Stimulated activated CD4-positive, alpha-beta T cell treated with anti-CD3 and anti-CD28 coated beads, Interleukin-15, amount 100 ng/mL, for 1 hour (primary cell): Measurements from ENCODE around the gene C22orf39.

ENCODE experiments used
- DNase-seq, 2 donors: peaks; one replicate each; pipeline ENCODE4 v3.0.0-alpha.2; 2020; ENCODE audit warnings: low read depth in 1 of 2, low spot score in 1 of 2

C22orf39 gene

DNA sequence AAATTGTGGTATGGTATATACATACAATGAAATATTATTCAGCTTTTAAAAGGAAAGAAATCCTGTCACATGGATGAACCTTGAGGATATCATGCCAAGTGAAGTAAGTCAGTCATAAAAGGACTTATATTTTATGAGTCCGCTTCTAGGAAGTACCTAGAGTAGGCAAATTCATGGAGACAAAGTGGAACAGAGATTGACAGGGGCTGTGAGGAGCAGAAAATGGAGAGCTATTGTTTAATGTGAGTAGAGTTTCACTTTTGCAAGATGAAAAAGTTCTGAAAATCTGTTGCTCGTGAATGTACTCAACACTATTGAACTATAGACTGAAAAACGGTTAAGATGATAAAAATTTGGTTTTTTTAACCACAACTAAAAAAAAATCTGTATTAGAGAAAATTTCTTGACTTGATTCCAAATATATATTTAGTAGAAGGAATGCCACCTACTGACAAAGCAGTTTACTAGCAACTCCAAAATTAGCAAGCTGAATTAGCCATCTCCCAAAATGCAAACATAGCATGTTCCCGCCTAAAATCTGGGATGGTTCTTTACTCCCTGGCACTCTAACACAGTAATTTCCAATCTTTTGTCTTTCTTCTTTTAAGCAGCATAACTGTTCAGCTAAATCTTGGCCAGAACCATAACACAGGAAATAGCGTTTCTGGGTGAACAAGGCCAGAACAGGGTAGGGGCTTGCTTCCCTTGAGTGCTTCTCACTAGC, 30.0 kb upstream of the C22orf39 start:
- DNase-seq: no peak

DNA sequence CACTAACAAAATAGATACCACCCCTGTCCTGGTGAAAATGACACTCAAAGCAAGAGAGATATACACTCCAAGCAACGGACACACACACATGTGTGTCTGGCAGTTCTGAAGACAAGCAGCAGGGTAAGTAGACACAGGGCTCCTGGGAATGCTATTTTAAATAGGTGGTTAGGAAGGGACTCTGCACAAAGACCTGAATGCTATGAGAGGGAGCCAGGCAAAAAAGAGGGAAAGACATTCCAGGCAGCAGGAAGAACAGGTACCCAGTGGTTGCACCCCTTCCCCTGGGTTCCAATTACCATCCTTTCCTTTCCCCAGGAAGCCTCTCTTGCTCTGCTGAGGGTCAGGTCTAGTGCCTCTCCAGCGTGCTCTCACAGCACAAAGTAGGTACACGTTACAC, 28.5 kb upstream of the C22orf39 start:
- DNase-seq: no peak

DNA sequence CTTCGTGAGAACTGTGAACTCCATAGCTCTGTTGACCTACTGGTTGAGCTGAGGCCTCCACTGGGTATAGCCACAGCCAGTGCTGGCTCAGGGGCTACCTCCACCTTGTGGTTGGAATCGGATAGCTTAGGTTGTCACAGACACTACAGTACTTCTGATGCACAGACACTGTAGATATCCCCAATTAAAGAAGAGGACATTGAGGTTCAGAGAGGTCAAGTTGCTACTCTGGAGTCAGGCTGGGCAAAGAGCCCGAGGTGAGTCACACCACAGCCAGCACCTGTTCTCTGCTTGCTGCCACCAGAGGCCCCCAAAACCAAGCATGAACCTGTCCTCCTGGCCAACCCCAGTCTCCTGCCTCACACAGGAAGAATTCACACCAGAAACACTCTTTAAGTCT, 26.1 kb upstream of the C22orf39 start:
- DNase-seq: no peak

DNA sequence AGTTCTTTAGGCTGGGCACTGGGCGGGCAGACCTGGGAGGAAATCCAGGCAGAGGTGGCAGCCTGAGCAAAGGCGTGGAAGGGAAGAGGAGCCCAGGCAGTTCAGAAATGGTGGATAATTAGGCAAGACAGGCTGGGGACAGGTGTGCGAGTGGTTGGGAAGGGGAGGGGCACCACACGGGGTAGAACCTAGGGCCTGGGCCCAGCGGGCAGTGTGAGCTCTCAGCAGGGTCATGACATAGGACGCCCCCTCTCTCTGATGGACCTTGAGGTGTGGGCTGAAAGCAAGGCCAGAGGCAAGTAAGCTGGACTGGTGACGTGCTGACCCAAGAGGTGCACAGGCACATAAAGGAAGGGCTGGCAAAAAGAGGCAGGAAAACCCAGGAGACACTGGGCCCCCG, 24.7 kb upstream of the C22orf39 start:
- no peak for DNase-seq

DNA sequence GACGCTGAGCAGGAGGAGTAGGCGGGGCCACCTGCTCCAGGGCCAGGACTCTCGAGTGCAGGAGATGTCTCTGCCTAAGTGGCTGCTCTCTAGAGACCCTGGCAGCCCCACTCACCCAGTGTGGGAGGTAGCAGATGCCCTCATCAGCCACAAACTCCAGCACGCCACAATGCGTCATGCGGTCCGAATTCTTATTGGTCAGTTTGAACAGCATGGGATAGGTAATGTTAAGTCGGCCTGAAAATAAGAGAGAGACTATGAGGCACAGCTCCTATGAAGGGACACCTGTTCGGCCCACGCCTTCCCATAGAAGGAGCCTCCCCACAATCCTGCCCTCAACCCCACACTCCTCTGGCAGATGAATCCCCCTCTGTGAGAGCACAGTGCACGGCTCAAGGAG, 24.1 kb upstream of the C22orf39 start:
- no peak for DNase-seq

DNA sequence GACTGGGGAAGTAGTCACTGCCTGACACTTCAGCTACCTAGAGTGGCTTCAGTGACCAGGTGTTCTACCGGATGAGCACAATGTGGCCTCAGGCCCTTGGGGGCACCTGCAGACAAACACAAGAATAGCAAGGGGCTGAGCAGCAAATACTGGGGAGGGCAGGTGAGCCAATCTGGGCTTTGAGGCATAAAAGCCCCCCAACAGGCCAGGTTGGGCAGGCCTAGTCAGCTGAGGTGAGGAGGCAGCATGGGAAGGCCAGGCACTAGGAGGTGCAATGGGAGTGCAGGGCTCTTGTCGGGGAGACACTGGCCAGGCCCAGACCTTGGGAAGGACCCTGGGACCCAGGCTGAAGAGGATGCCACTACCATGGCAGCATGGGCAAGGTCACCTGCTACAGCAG, 22.5 kb upstream of the C22orf39 start:
- DNase-seq: no peak

DNA sequence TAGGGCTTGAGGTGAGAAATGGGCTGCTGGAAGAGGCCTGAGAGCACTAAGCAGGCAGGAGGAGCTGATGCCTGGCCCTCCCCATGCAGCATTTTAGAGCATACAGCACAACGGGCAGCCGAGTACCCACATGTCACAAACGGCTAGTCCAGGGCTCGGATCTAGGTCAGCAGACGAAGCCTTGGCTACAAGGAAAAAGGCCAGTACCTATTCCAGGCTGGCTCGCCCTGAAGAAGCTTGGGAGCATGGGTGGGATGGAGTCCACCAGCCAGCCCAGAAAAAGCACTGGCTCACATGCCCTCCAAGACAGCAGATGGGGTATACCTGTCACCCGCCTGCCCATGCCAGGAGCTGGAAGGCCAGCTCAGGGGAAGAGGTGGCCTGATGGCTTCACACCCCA, 21.9 kb upstream of the C22orf39 start:
- no peak for DNase-seq

DNA sequence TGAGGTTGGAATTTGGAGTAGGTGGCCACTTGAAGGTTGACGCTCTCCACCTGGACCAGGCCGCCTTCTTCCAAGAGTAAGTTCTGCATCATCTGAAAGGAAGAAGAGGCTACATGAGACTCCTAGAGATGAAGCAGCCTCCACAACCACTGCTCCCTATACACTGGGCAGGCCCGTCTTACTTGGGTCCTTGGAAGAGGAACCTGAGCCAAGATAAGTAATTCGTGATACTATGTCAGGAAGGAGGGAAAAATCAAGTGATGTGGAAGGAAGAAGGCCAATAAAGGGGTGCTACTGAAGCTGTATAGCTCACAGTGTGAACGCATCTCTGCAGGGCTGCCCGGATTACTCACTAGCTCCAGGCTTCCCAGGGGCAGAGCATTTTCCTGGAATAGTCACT, 20.4 kb upstream of the C22orf39 start:
- DNase-seq: no peak

DNA sequence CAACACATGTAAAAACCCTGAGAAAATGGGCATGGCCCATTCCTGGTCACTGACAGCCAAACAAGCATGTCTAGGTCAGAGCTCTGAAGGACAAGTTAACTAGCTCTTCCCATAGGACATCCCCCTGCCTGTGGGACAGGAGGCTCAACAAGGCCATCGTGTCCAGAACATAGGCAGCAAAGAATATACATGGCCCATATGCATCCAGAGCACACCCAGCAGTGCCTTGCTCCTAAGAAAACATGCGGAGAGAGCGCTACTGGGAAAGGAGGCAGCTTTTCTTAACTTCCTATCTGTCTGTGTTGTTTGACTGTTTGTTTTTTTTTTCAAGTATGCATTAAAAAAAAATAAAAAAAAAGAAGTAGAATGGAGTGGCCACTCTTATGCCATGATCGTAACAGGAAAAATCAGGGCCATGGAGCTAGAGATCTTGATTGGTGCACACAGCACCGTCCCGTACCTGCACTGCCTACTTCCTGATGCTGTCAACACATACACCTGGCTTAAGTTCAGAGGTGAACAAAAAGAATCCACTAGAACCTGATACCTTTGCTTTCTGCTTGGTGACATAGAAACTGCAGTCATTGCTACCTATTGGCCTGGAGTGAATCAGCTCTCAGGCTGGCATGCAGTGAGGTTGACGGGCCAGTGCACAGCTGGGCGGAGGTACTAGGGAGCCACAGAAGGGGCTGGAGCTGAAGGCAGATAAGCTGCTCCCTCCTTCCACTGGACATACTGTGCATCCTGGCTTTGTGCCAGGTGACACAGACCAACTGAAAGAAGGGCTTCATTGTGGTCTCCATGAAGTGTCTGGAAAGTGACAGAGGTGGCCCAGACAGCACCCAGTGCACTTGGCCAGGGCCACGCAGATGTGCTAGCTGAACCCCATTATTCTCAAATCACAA, 19.6 kb upstream of the C22orf39 start:
- no peak for DNase-seq

DNA sequence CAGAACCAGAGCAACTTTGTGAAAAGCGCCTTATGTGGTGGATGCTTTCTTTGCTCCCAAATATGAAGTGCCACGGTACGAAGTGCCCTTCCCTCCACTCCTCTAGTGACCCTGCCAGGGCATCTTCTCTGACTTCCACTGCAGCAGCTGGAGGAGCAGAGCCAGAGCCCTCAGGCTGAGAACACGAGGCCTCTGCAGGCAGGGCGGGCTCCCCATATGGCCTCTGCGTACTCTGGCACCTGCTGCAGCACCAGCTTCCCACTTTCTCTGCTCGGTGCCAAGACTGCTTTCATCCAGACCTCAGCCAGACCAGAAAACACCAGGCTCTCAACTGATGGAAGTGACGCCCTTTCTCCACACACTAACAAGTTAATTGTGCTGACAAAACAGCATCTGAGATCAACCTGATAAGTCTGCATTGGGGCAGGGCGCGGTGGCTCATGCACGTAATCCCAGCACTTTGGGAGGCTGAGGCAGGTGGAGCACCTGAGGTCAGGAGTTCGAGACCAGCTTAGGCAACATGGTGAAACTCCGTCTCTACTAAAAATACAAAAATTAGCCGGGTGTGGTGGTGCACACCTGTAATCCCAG, 18.7 kb upstream of the C22orf39 start:
- DNase-seq: no peak

DNA sequence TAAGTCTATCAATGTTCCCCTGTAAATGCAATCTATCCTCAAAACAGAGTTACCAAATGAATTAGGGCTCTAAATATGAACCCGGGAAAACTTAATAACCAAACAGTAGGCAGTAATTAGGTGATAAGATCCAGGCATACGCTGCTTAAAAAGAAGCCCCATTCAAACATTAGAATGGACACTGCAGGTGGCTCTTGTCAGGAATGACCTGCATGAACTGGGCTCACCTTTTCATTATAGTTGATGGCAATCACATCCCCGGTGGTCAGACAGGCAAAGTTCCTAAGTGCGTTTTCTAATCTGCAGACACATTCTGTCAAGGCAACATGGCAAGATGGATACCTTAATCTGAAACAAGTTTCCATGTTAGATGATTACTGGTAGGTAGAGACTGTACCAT, 17.5 kb upstream of the C22orf39 start:
- no peak for DNase-seq

DNA sequence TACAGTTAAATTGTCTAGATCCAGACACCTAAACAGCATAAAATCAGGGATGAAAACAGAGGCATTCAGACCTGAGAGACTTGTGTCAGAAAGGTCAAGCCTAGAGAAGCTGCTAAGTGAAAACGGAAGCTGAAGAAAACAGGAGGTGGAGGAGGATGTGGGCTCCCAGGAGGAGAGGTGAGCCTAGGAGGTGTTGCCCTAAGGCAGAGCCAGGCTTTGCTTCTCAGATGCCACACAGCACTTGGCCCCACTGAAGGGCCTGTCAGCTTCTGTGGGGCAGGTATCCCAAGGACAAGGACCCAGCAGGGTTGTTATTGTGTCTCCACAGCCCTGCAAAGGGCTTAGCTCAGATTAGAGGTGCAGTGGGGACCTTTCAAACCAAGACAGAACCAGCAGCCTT, 17.0 kb upstream of the C22orf39 start:
- no peak for DNase-seq

DNA sequence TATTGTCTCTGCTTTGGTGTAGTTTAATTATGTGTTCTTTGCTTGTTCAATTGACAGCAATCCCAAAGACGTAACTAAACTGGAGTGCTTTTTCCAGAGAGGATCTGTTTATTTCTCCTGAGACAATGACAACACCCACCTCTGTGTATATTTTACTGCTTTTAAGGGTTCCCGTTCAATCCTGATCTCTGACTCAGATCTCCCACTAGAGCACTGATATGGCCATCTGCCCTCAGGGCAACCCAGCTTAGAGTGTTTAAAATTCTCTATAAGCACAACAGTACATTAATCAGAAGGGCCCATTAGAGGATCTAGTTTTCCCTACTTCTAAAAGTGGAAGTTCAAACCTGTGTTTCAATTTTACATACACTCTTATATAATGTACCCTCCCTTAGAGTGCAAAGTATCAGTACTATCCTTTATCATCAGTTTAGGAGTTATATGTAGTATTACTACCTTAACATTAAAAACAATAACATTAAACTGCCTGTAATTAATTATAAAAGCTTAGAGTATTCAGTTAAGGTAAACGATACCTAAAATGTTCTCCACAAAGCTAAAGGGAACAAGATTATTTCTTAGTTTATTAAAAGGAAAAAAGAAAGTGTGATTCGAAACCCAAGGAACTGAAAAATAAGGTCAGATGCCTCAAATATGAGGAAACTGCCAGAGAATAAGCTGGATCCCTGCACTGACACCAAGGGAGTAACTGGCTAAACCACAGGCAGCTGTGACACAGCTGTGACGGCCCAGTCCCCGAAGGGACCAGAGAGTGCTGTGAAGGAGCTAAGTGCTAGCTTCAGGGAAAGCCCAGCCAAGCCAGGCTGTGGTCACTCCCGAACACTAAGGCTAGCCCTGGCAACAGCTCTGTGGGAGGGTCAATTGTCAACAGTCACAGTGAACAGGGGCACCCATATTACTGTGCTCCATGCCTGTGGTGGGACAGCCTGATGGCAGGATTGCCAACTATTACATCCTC, 16.3 kb upstream of the C22orf39 start:
- no peak for DNase-seq

DNA sequence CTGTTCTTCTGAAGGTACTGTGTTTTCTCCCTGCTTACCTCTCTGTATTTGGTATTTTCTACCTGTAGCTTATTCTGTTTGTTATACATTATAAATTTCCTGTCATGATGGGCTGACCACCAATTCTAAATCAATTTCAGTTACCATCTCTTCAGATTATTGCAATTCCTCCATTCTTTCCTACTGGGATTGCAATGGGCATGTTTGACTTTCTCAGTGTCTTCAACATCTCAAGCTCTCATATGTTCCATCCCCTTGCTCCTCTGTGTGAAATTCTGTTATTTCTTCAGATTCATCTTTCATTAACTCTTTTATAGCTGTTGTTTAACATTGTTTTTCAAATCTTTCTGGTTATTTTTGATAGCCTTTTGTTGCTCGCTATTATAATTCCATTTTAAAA, 15.5 kb upstream of the C22orf39 start:
- no peak for DNase-seq

DNA sequence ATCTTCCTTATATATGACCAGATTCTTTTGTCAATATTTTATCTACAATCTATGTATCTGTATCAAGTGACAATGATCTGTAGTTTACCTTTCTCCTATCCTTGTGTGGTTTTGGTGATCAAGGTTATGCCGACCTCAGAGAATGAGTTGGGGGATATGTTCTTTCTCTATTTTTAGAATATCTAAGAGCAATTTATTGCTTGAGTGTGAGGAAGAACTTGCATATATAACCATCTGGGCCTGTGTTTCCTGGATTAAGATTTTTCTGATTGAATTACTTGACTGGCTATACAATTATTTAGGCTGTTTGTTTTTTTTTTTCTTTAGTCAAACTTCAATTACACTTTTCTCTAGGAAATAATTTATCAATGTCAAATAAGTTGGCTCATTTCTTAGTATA, 14.0 kb upstream of the C22orf39 start:
- DNase-seq: no peak

DNA sequence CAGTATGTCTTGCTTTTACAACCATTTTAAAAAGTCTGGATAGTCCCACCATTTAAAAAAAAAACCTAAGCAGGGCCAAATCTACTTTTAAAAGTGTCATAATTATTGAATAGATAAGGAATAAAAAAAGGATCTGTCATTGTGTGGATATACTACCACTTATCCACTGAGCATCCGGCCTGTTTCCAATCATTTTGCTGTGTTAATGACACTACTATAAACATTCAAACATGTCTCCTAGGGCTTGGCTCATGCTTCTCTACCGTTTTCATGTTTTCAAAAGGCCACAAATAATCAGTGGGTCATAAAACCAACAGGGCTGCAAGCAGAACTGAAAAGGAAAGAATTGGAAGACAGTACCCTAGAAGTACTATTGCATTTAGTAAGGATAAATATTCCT, 12.5 kb upstream of the C22orf39 start:
- DNase-seq: no peak

DNA sequence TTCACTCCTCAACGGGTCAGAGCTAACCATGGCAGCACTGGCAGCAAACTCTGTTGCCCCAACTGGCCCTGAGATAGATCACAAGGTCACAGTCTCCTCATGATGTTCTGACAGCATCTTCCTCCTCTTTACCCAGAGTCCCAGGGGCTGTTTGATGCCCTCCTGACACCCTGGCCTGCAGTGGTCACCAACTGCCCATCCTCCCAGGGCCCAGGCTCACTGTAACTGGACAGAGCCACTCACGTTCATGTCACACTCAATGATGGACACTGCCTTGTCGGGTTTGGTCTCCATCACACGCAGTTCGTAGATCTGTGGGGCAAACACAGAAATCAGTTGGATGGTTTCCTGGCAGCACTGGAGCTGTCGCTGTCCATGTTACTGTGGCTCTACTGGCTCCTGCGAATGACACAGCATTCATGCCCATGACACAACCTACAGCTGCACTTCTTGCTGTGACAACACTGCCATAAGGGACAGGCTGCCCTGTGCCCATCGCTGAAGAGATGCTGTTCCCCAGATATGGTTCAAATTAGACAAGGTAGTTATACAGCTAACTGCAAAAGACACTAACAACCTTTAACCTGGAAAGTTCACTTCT, 10.4 kb upstream of the C22orf39 start:
- no peak for DNase-seq

DNA sequence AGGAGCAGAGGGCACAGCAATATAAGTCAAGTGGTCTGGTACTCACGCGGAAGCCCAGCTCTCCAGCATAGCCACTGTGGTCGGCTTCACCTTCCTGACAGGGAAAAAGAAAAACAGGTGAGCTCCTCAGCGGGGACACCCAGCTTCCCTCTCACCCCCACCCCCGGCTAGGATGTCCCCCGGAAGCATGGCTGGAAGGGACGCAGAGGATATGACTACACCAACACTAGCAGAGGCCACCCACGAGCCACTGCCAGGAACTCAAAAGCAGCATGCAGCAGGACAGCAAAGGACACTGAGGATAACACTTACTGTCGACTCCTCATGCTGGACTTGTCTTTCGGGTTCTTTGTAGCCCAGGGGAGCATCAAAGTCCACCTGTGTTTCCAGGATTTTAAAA, 9.0 kb upstream of the C22orf39 start:
- no peak for DNase-seq

DNA sequence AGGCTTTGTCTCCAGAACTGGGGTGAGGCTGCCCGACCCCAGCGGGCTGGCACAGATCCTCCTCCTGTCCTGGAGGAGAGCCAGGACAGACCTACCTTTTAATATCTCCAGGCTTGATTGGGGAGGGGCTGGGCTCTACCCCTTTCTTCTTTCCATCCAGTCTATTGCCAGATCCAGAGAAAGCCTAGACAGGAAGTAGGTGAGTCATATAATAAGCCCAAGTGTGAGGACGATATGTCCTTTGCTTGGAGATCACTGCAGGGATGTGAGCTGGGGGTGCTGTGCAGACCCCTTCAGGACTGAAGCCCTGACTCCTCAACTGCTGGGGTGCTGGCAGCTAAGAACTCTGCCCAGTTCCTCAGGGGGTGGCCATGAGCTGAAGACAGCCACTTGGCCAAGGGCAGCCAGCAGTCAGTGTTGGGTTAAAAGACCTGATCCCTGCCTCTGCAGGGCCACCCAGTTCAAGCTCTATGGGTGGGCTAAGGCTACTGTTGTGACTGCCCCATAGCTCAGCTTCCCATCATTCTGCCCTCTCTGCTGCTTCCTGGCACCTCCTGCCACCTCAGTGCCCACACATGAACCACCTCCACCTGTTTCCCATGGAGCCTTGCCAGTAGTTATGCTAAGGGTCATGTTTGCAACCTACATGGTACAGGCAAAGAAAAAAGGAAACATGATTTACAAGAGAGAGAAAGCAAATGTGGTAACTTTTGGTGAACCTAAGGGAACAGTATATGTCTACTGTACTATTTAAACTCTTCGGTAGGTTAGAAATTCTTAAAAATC, 8.3 kb upstream of the C22orf39 start:
- DNase-seq: no peak

DNA sequence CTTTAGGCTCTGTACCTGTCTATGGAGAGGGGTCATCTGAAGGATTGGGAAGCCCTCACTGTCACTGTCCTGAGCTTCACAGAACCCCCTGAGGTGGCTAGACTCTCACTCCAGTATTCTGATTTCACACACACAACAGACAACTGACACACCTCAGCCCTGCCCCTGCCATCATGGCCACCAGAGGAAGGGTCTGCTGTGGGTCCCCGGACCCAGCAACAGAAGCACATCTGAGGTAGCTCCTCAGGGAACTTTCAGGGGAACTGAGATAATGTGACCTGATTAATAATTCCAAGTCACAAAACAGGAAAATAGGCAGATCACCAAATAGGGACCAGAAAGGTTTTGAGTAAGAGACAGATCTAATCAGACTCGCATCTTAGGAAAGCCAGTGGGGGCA, 7.5 kb upstream of the C22orf39 start:
- DNase-seq: no peak
